CD4-positive, CD25-positive, alpha-beta regulatory T cell (primary cell): ENCODE results near the gene LRRC3C. TPM values are rescaled to one million over a fixed set of nuclear protein-coding genes. Genes with fewer than 3 reads are reported as not detected.

Experiments
- ATAC-seq, 2 donors: fragments of 150-1000 bp; cut with Tn5 transposase; one replicate each; pipeline ENCODE4 v1.10.0; 2021; ENCODE audit warnings: low read depth in 2 of 2, moderate number of reproducible peaks in 2 of 2, moderate library complexity in 1 of 2
- DNase-seq, 3 donors: peaks; one replicate each; pipeline versions ENCODE4 v3.0.0 to v3.0.0-alpha.2; 2012 to 2022; ENCODE audit warnings: mixed read lengths in 1 of 3
- H3K27ac ChIP-seq: one replicate; pipeline ENCODE4 v1.7.0; 2013; ENCODE audit warnings: mild to moderate bottlenecking, low read length; ENCODE audit not compliant: insufficient read depth, poor library complexity, severe bottlenecking
- H3K27me3 ChIP-seq: one replicate; pipeline ENCODE4 v1.7.0; 2013; ENCODE audit warnings: low read length; ENCODE audit not compliant: control insufficient read depth, insufficient read depth
- H3K36me3 ChIP-seq: one replicate; pipeline ENCODE4 v1.7.0; 2013; ENCODE audit warnings: mild to moderate bottlenecking, low read length, moderate library complexity; ENCODE audit not compliant: control insufficient read depth, insufficient read depth
- H3K4me1 ChIP-seq: 2 replicates; pipeline ENCODE4 v1.7.0; 2013; ENCODE audit warnings: mild to moderate bottlenecking, low read length; ENCODE audit not compliant: insufficient read depth, control insufficient read depth, poor library complexity, severe bottlenecking
- H3K4me3 ChIP-seq: one replicate; pipeline ENCODE4 v1.7.0; 2013; ENCODE audit warnings: low read depth, mild to moderate bottlenecking, low read length, moderate library complexity
- H3K9me3 ChIP-seq, 2 experiments: 1 replicate in 1 of 2; 2 replicates in 1 of 2; pipeline ENCODE4 v1.7.0; 2013; ENCODE audit warnings: low read length in 2 of 2, mild to moderate bottlenecking in 1 of 2, moderate library complexity in 1 of 2; ENCODE audit not compliant: control insufficient read depth in 2 of 2
- H3K27ac Mint-ChIP-seq, 3 donors: one replicate each; pipeline ENCODE4 v1.8.0; 2020 to 2022; ENCODE audit warnings: mild to moderate bottlenecking in 3 of 3, mixed read lengths in 3 of 3, moderate library complexity in 2 of 3
- H3K27me3 Mint-ChIP-seq: one replicate; pipeline ENCODE4 v1.8.0; 2022; ENCODE audit warnings: mild to moderate bottlenecking, mixed read lengths
- H3K36me3 Mint-ChIP-seq: one replicate; pipeline ENCODE4 v1.8.0; 2020; ENCODE audit warnings: mixed read lengths
- H3K4me1 Mint-ChIP-seq, 4 donors: one replicate each; pipeline ENCODE4 v1.8.0; 2020 to 2022; ENCODE audit warnings: mixed read lengths in 4 of 4, mild to moderate bottlenecking in 1 of 4
- H3K4me3 Mint-ChIP-seq, 4 donors: one replicate each; pipeline ENCODE4 v1.8.0; 2020 to 2022; ENCODE audit warnings: mild to moderate bottlenecking in 4 of 4, mixed read lengths in 4 of 4, moderate library complexity in 3 of 4
- H3K9me3 Mint-ChIP-seq, 7 donors: one replicate each; pipeline ENCODE4 v1.8.0; 2020 to 2022; ENCODE audit warnings: mixed read lengths in 7 of 7, mild to moderate bottlenecking in 3 of 7, moderate library complexity in 2 of 7
- polyA plus RNA-seq, 4 donors: library from polyadenylated mRNA; unstranded; fragments of 300-500 nt; fragmentation: Illumina TruSeq; gene quantifications; one replicate each; pipeline ENCODE4 v1.2.3, GENCODE V29; 2021
- total RNA-seq: library from RNA; stranded (reverse); gene quantifications from one replicate; pipeline ENCODE4 v1.2.3, GENCODE V29; 2022

The LRRC3C gene
- total and polyA plus RNA-seq, 5 donors from 2014 or later = 0.38 TPM; not detected in 4

DNA sequence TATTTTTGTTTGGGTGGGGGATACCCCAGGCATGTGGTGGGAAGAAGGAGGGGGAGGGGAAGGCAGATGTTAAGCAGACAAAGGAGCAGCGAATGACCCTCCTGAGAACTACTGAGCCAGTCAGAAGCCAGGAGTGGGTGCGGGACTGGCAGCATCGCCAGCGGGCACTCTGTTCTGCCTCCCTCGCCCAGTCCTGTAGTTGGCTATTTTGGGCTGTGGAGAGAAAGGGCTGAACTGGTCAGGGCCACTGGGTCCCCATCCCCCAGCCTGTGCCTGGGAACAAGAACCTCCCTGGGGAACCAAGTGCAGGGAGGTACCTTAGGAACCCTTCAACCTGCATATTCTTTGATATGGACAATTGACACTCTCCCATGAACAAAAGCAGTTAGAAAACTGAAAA lies 6.4 kb downstream of the LRRC3C start:
- ATAC-seq = no peak
- Mint-ChIP-seq H3K4me3 (no peak overlapping the region), H3K27me3 (no peaks in the 10 kb centered on the region), H3K36me3 (no peaks in the 10 kb centered on the region), H3K9me3 (no peaks in the 10 kb centered on the region), H3K4me1 (peaks cover 0 to 2% (median 0%) of the 10 kb centered on the region in 4 donors), H3K27ac (no peak overlapping the region)
- Histone ChIP-seq H3K27me3 (no peaks in the 10 kb centered on the region), H3K27ac (no peak overlapping the region), H3K9me3 (no peaks in the 10 kb centered on the region), H3K4me1 (no peaks in the 10 kb centered on the region), H3K4me3 (no peak overlapping the region), H3K36me3 (no peaks in the 10 kb centered on the region)
- no peak for DNase-seq

GRCh38 chr17:39934324-39934723 lies 6.8 kb downstream of the LRRC3C start:
- Histone ChIP-seq H3K4me1 (no peaks in the 10 kb centered on the region), H3K9me3 (no peaks in the 10 kb centered on the region), H3K27me3 (no peaks in the 10 kb centered on the region), H3K36me3 (no peaks in the 10 kb centered on the region), H3K4me3 (no peak overlapping the region), H3K27ac (no peak overlapping the region)
- ATAC-seq = no peak
- DNase-seq = no peak
- Mint-ChIP-seq H3K9me3 (no peaks in the 10 kb centered on the region), H3K4me3 (no peak overlapping the region), H3K4me1 (peaks cover 0 to 4% (median 1%) of the 10 kb centered on the region in 4 donors), H3K27me3 (no peaks in the 10 kb centered on the region), H3K36me3 (no peaks in the 10 kb centered on the region), H3K27ac (no peak overlapping the region)

GRCh38 chr17:39935909-39936308 lies 8.4 kb downstream of the LRRC3C start:
- Mint-ChIP-seq H3K4me3 (no peak overlapping the region), H3K27ac (no peak overlapping the region), H3K4me1 (peaks cover 0 to 13% (median 8%) of the 10 kb centered on the region in 4 donors), H3K27me3 (no peaks in the 10 kb centered on the region), H3K36me3 (no peaks in the 10 kb centered on the region), H3K9me3 (no peaks in the 10 kb centered on the region)
- H3K36me3 ChIP-seq = no peaks in the 10 kb centered on the region
- H3K9me3 ChIP-seq = no peaks in the 10 kb centered on the region
- DNase-seq (no peak), ATAC-seq (no peak)
- peaks cover 2% of the 10 kb centered on the region for H3K4me1 ChIP-seq
- H3K27me3 ChIP-seq = no peaks in the 10 kb centered on the region
- no peak overlapping the region for H3K4me3 ChIP-seq
- H3K27ac ChIP-seq = no peak overlapping the region

- no peaks in the 10 kb centered on the region for H3K36me3 Mint-ChIP-seq
Observed at GRCh38 chr17:39937447-39937846, 9.9 kb downstream of the LRRC3C start.

GRCh38 chr17:39938140-39938869 lies 10.8 kb downstream of the LRRC3C start:
- Histone ChIP-seq H3K9me3 (no peaks in the 10 kb centered on the region), H3K27me3 (no peaks in the 10 kb centered on the region), H3K36me3 (no peaks in the 10 kb centered on the region), H3K4me1 (peaks cover 2% of the 10 kb centered on the region), H3K4me3 (no peak overlapping the region), H3K27ac (no peak overlapping the region)
- ATAC-seq (no peak), DNase-seq (no peak)
- Mint-ChIP-seq H3K4me3 (no peak overlapping the region), H3K27me3 (no peaks in the 10 kb centered on the region), H3K9me3 (no peaks in the 10 kb centered on the region), H3K4me1 (peaks cover 0 to 19% (median 12%) of the 10 kb centered on the region in 4 donors), H3K27ac (no peak overlapping the region), H3K36me3 (no peaks in the 10 kb centered on the region)

More at GRCh38 chr17:39937447-39937846, 9.9 kb downstream of the LRRC3C start:
- H3K4me3 ChIP-seq = no peak overlapping the region
- H3K4me1 ChIP-seq = peaks cover 2% of the 10 kb centered on the region
- no peaks in the 10 kb centered on the region for H3K27me3 ChIP-seq
- DNase-seq = no peak
- H3K4me1 Mint-ChIP-seq = peaks cover 0 to 19% (median 12%) of the 10 kb centered on the region in 4 donors
- no peaks in the 10 kb centered on the region for H3K27me3 Mint-ChIP-seq
- H3K9me3 ChIP-seq = no peaks in the 10 kb centered on the region
- H3K36me3 ChIP-seq = no peaks in the 10 kb centered on the region
- H3K4me3 Mint-ChIP-seq = no peak overlapping the region
- no peak overlapping the region for H3K27ac ChIP-seq
- H3K9me3 Mint-ChIP-seq = no peaks in the 10 kb centered on the region
- no peak for ATAC-seq
- no peak overlapping the region for H3K27ac Mint-ChIP-seq

- no peaks in the 10 kb centered on the region for H3K36me3 Mint-ChIP-seq
- peaks cover 2% of the 10 kb centered on the region for H3K4me1 ChIP-seq
- no peak overlapping the region for H3K4me3 ChIP-seq
- ATAC-seq = no peak
- peak overlapping the region in 2 of 3 donors; percentile 67 to 71 for H3K27ac Mint-ChIP-seq
- H3K27ac ChIP-seq = no peak overlapping the region
- no peaks in the 10 kb centered on the region for H3K9me3 Mint-ChIP-seq
- peak overlapping the region in 1 of 4 donors; percentile 6 for H3K4me3 Mint-ChIP-seq
- no peak for DNase-seq
- H3K27me3 ChIP-seq = no peaks in the 10 kb centered on the region
- no peaks in the 10 kb centered on the region for H3K27me3 Mint-ChIP-seq
- no peaks in the 10 kb centered on the region for H3K9me3 ChIP-seq
- peaks cover 0 to 19% (median 12%) of the 10 kb centered on the region in 4 donors for H3K4me1 Mint-ChIP-seq
- H3K36me3 ChIP-seq = no peaks in the 10 kb centered on the region
Observed at GRCh38 chr17:39939106-39939505, 11.6 kb downstream of the LRRC3C start.

GRCh38 chr17:39939588-39940419 lies 12.3 kb downstream of the LRRC3C start:
- H3K4me3 Mint-ChIP-seq = peak overlapping the region in 1 of 4 donors; percentile 30
- H3K4me1 Mint-ChIP-seq = peaks cover 0 to 19% (median 12%) of the 10 kb centered on the region in 4 donors
- no peaks in the 10 kb centered on the region for H3K36me3 Mint-ChIP-seq
- H3K27ac Mint-ChIP-seq = peak overlapping the region in 2 of 3 donors; percentile 71 to 72
- H3K9me3 Mint-ChIP-seq = no peaks in the 10 kb centered on the region
- H3K36me3 ChIP-seq = no peaks in the 10 kb centered on the region
- H3K4me1 ChIP-seq = peaks cover 2% of the 10 kb centered on the region
- no peak overlapping the region for H3K27ac ChIP-seq
- H3K27me3 ChIP-seq = no peaks in the 10 kb centered on the region
- H3K9me3 ChIP-seq = no peaks in the 10 kb centered on the region
- ATAC-seq = peak; percentile 73 to 81
- H3K27me3 Mint-ChIP-seq = no peaks in the 10 kb centered on the region
- DNase-seq = peak in 2 of 3 donors; percentile 40 to 69
- H3K4me3 ChIP-seq = no peak overlapping the region
